WERI-Rb-1 (cell line): ENCODE measurements around the gene DCAF7.

Source experiments
- DNase-seq: peaks from one replicate; pipeline ENCODE4 v3.0.0-alpha.2; 2020
- H3K27ac ChIP-seq: fragments of 250-450 bp; sonication (Bioruptor Pico); 2 replicates; pipeline ENCODE4 v1.5.1; 2020; ENCODE audit warnings: mild to moderate bottlenecking, moderate library complexity
- H3K27me3 ChIP-seq: fragments of 250-450 bp; sonication (Bioruptor Pico); 2 replicates; pipeline ENCODE4 v1.5.1; 2021; ENCODE audit warnings: mild to moderate bottlenecking, low read depth, moderate library complexity; ENCODE audit not compliant: insufficient read depth, severe bottlenecking
- H3K36me3 ChIP-seq: fragments of 250-450 bp; sonication (Bioruptor Pico); 2 replicates; pipeline ENCODE4 v1.5.1; 2020; ENCODE audit warnings: mild to moderate bottlenecking, moderate library complexity
- H3K4me3 ChIP-seq: 2 replicates; pipeline ENCODE4 v1.5.1; 2011; ENCODE audit warnings: low read depth, mild to moderate bottlenecking, control low read depth, low read length
- H3K9me3 ChIP-seq: fragments of 250-450 bp; sonication (Bioruptor Pico); 2 replicates; pipeline ENCODE4 v1.5.1; 2021; ENCODE audit warnings: mild to moderate bottlenecking, moderate library complexity; ENCODE audit not compliant: severe bottlenecking
- CTCF ChIP-seq: IDR thresholded peaks from 2 replicates; pipeline ENCODE4 v1.5.1; 2011; ENCODE audit warnings: low read depth, mild to moderate bottlenecking, control low read depth, inconsistent platforms, low read length

DCAF7 gene

GRCh38 chr17:63546308-63547082, 3.8 kb upstream of the DCAF7 start:
- no peaks in the 10 kb centered on the region for H3K27me3 ChIP-seq

GRCh38 chr17:63547083-63547523, 3.2 kb upstream of the DCAF7 start:
- Histone ChIP-seq H3K27me3 (no peaks in the 10 kb centered on the region), H3K36me3 (peaks cover 68% of the 10 kb centered on the region), H3K9me3 (no peaks in the 10 kb centered on the region), H3K27ac (no peak overlapping the region), H3K4me3 (no peak overlapping the region)
- DNase-seq = no peak
- TF ChIP-seq CTCF = no peak

More at GRCh38 chr17:63546308-63547082, 3.8 kb upstream of the DCAF7 start:
- TF ChIP-seq CTCF = no peak
- DNase-seq = no peak
- H3K4me3 ChIP-seq = no peak overlapping the region
- no peak overlapping the region for H3K27ac ChIP-seq
- H3K9me3 ChIP-seq = no peaks in the 10 kb centered on the region
- peaks cover 72% of the 10 kb centered on the region for H3K36me3 ChIP-seq

- Histone ChIP-seq H3K27me3 (no peaks in the 10 kb centered on the region), H3K27ac (peak overlapping the region; percentile 92), H3K9me3 (no peaks in the 10 kb centered on the region), H3K4me3 (peak overlapping the region; percentile 94), H3K36me3 (peaks cover 69% of the 10 kb centered on the region)
- no peak for DNase-seq
- no peak for TF ChIP-seq CTCF
These were observed 860 bp upstream of the DCAF7 start for GRCh38 chr17:63549289-63549945.

- DNase-seq = peak; percentile 70
- TF ChIP-seq CTCF = no peak
These were observed 751 bp downstream of the DCAF7 start for GRCh38 chr17:63550817-63551639.

GRCh38 chr17:63552211-63552610, 1.9 kb downstream of the DCAF7 start:
- Histone ChIP-seq H3K9me3 (no peaks in the 10 kb centered on the region), H3K4me3 (peak overlapping the region; percentile 94), H3K27ac (peak overlapping the region; percentile 89), H3K36me3 (peaks cover 57% of the 10 kb centered on the region), H3K27me3 (no peaks in the 10 kb centered on the region)
- DNase-seq = no peak
- TF ChIP-seq CTCF = no peak

More at GRCh38 chr17:63550817-63551639, 751 bp downstream of the DCAF7 start:
- H3K36me3 ChIP-seq = peaks cover 66% of the 10 kb centered on the region
- H3K9me3 ChIP-seq = no peaks in the 10 kb centered on the region
- no peaks in the 10 kb centered on the region for H3K27me3 ChIP-seq
- H3K4me3 ChIP-seq = peak overlapping the region; percentile 94
- peak overlapping the region; percentile 89 for H3K27ac ChIP-seq
